IMR-90 (cell line): ENCODE results near the gene OGFOD3.

Source experiments
- CTCF ChIP-seq: conservative IDR thresholded peaks from 2 replicates; pipeline ENCODE4 v1.5.1; 2012; ENCODE audit warnings: mild to moderate bottlenecking, low read depth, low read length, improper control_type of control experiment
- POLR2A ChIP-seq: IDR thresholded peaks from 2 replicates; pipeline ENCODE4 v1.6.1; 2012; ENCODE audit warnings: mild to moderate bottlenecking, low read depth, low read length

- TF ChIP-seq POLR2A (no peak), CTCF (no peak)
Observed at GRCh38 chr17:82412535-82413520, 5.6 kb downstream of the OGFOD3 start.
